SJCRH30 (cell line): ENCODE measurements around the gene PCIF1. TPM values are rescaled to one million over a fixed set of nuclear protein-coding genes. Genes with fewer than 3 reads are reported as not detected.

Source experiments
- DNase-seq, 2 experiments: peaks; one replicate each; pipeline ENCODE4 v3.0.0-alpha.2; 2015 to 2020
- H3K27ac ChIP-seq: fragments of 250-450 bp; sonication (Bioruptor Pico); 2 replicates; pipeline ENCODE4 v1.5.1; 2020; ENCODE audit warnings: mild to moderate bottlenecking, moderate library complexity
- H3K27me3 ChIP-seq: fragments of 250-450 bp; sonication (Bioruptor Pico); 2 replicates; pipeline ENCODE4 v1.5.1; 2020; ENCODE audit warnings: mild to moderate bottlenecking, moderate library complexity
- H3K36me3 ChIP-seq: fragments of 250-450 bp; sonication (Bioruptor Pico); 2 replicates; pipeline ENCODE4 v1.5.1; 2020; ENCODE audit warnings: mild to moderate bottlenecking, moderate library complexity
- H3K4me1 ChIP-seq: fragments of 250-450 bp; sonication (Bioruptor Pico); 2 replicates; pipeline ENCODE4 v1.5.1; 2020; ENCODE audit warnings: mild to moderate bottlenecking, moderate library complexity
- H3K4me3 ChIP-seq: fragments of 250-450 bp; sonication (Bioruptor Pico); 2 replicates; pipeline ENCODE4 v1.5.1; 2020; ENCODE audit warnings: mild to moderate bottlenecking, moderate library complexity
- H3K9me3 ChIP-seq: fragments of 250-450 bp; sonication (Bioruptor Pico); replicated peaks from 2 replicates; pipeline ENCODE4 v1.5.1; 2020; ENCODE audit warnings: mild to moderate bottlenecking, moderate library complexity
- total RNA-seq: library from RNA; depleted of rRNA; stranded (reverse); fragments of >200 nt; shearing (Covaris generic); gene quantifications from 2 replicates; pipeline ENCODE4 v1.2.3, GENCODE V29; 2014; rRNA removed

PCIF1 gene
- total RNA-seq: 20.6 and 21.7 TPM in 2 replicates

GRCh38 chr20:45934586-45935415 is at the start of gene PCIF1:
TSS of gene PCIF1 (plus strand) at chr20:45934683. CDS start at chr20:45939000, 4,317 bp downstream.
- Histone ChIP-seq H3K27ac (peak within 1 kb of the TSS; percentile 100), H3K36me3 (peaks cover 16% of the 10 kb centered on the region), H3K9me3 (no peaks in the 10 kb centered on the region), H3K4me1 (peaks cover 3% of the 10 kb centered on the region), H3K27me3 (no peaks in the 10 kb centered on the region), H3K4me3 (peak within 1 kb of the TSS; percentile 99)
- peak; percentile 99 to 100 for DNase-seq

- DNase-seq: no peak
- no peak overlapping the region for H3K4me3 ChIP-seq
- H3K36me3 ChIP-seq: peaks cover 17% of the 10 kb centered on the region
- no peaks in the 10 kb centered on the region for H3K27me3 ChIP-seq
- H3K9me3 ChIP-seq: no peaks in the 10 kb centered on the region
- H3K27ac ChIP-seq: no peak overlapping the region
- peaks cover 10% of the 10 kb centered on the region for H3K4me1 ChIP-seq
Measured at GRCh38 chr20:45886590-45887345, 47.7 kb upstream of the PCIF1 start.

- no peak for DNase-seq
- no peak within 1 kb of the TSS for H3K4me3 ChIP-seq
- no peaks in the 10 kb centered on the region for H3K27me3 ChIP-seq
- H3K27ac ChIP-seq: no peak within 1 kb of the TSS
- H3K9me3 ChIP-seq: no peaks in the 10 kb centered on the region
- peaks cover 13% of the 10 kb centered on the region for H3K4me1 ChIP-seq
- H3K36me3 ChIP-seq: peaks cover 17% of the 10 kb centered on the region
Measured at GRCh38 chr20:45887346-45887715, 47.2 kb upstream of the PCIF1 start, which contains the start of gene SPATA25. TSS of gene SPATA25 (minus strand) at chr20:45887622. CDS start at chr20:45887590, 32 bp downstream.

DNA sequence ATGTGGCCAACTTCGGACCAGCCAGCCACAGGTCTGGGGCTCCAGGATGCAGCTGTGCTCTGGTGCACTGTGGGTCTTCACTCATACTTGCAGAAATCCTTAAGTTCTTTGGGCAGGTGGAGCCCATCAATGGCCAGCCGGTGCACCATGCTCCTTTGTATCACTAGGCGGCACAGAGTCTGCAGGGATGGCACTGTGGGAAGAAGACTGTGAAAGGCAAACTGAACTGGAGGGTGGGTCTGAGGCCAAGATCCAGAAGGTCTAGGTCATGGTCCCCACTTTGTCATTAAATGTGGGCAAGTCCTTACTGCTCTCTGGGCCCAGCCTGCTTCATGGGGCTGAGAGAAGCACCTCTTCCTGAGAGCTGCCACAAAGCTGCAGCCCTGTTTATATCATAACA is 45.8 kb upstream of the PCIF1 start:
- Histone ChIP-seq H3K4me1 (peaks cover 24% of the 10 kb centered on the region), H3K36me3 (peaks cover 8% of the 10 kb centered on the region; the same call in 1 of the 2 replicates), H3K9me3 (no peaks in the 10 kb centered on the region), H3K27me3 (no peaks in the 10 kb centered on the region), H3K4me3 (no peak overlapping the region), H3K27ac (no peak overlapping the region)
- DNase-seq: no peak

DNA sequence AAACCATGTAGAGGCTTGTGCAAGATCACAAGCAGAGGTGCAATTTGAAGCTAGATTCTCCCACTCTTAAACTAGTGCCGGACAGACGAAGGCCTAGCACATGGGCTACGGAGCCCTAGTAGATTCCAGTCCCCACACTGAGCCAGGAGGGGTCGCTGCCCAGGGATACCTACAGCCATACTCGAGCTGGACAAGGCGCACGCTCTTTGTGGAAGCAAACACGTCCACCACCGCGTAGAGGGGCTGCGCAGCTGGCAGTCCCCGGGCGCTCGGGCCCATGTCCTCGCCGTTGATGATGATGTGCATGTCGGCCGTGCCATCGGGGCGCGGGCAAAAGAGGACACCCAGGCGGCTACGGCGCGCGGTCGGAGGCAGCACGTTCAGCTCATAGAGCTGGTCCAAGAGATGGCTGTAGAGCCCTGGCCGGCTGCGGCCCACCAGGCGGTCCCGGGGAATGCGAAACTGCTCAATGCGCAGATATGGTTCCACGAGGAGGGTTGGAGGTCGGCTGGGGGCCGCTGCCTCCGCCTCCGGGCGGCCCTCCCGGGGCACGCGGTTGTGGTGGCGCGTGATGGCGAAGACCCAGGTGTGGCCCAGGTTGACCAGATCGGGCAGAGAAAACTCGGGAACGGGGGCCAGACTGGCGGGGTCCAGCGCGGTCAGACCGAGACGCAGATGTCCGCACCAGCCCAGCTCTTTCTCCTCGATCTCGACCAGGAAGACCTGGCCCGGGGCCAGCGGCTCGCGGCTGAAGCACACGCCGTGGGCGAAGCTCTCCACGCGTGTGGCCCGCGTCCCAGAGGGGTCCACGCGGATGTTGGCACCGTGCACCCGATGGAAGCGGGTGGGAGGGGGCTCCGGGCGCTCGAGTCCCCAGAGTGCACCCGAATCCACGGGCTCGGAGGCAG is 44.2 kb upstream of the PCIF1 start:
- Histone ChIP-seq H3K4me1 (peaks cover 34% of the 10 kb centered on the region), H3K36me3 (peaks cover 10% of the 10 kb centered on the region), H3K9me3 (no peaks in the 10 kb centered on the region), H3K27ac (peak overlapping the region; percentile 84), H3K27me3 (no peaks in the 10 kb centered on the region), H3K4me3 (peak overlapping the region; percentile 89)
- peak; percentile 82 to 84 for DNase-seq

DNA sequence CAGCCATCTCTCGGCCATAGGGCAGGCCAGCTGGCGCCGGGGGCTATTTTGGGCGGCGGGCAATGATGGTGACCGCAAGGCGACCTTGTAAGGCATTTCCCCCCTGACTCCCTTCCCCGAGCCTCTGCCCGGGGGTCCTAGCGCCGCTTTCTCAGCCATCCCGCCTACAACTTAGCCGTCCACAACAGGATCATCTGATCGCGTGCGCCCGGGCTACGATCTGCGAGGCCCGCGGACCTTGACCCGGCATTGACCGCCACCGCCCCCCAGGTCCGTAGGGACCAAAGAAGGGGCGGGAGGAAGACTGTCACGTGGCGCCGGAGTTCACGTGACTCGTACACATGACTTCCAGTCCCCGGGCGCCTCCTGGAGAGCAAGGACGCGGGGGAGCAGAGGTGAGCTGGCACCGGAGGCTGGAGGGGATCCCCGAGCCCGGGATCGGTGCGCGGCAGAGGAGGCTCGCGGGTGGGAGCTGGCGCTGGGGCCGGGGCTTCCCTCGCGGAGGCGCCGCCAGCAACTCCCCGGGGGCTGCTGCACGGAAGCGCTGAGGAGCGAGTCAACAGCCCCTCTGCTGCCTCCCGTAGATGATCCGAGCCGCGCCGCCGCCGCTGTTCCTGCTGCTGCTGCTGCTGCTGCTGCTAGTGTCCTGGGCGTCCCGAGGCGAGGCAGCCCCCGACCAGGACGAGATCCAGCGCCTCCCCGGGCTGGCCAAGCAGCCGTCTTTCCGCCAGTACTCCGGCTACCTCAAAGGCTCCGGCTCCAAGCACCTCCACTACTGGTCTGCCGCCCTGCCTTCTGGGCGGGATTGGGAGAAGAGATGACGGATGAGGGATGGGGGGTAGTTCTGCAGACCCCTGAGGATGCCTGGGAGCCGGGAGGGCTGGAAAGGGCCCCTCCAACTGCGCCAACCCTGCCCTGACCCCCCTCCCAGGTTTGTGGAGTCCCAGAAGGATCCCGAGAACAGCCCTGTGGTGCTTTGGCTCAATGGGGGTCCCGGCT is 43.2 kb upstream of the PCIF1 start, which contains the start of the genes CTSA and NEURL2:
TSS of gene CTSA (plus strand) at position 351 of the 999 bp plus-strand sequence. CDS start at position 585, 234 bp downstream.
TSS of gene NEURL2 (minus strand) at position 224 of the 999 bp plus-strand sequence. CDS start at position 7, 217 bp downstream.
- no peaks in the 10 kb centered on the region for H3K27me3 ChIP-seq
- H3K36me3 ChIP-seq: peaks cover 18% of the 10 kb centered on the region
- no peaks in the 10 kb centered on the region for H3K9me3 ChIP-seq

GRCh38 chr20:45892049-45892825 is 42.2 kb upstream of the PCIF1 start:
- DNase-seq: peak in 1 of 2 experiments; percentile 22
- Histone ChIP-seq H3K9me3 (no peaks in the 10 kb centered on the region), H3K27me3 (no peaks in the 10 kb centered on the region), H3K36me3 (peaks cover 25% of the 10 kb centered on the region), H3K4me3 (peak overlapping the region; percentile 89), H3K4me1 (peaks cover 35% of the 10 kb centered on the region), H3K27ac (peak overlapping the region; percentile 84; the same call in 1 of the 2 replicates)

More for the DNA sequence above, 43.2 kb upstream of the PCIF1 start, which contains the start of the genes CTSA and NEURL2:
- H3K27ac ChIP-seq: peak within 1 kb of the TSS; percentile 84
- peak within 1 kb of the TSS; percentile 89 for H3K4me3 ChIP-seq
- H3K4me1 ChIP-seq: peaks cover 35% of the 10 kb centered on the region
- DNase-seq: peak; percentile 98 to 99

- Histone ChIP-seq H3K27me3 (no peaks in the 10 kb centered on the region), H3K4me3 (no peak overlapping the region), H3K9me3 (no peaks in the 10 kb centered on the region), H3K27ac (peak overlapping the region; percentile 80), H3K4me1 (peaks cover 35% of the 10 kb centered on the region), H3K36me3 (peaks cover 22% of the 10 kb centered on the region)
- DNase-seq: no peak
Measured at GRCh38 chr20:45892828-45893500, 41.5 kb upstream of the PCIF1 start.

DNA sequence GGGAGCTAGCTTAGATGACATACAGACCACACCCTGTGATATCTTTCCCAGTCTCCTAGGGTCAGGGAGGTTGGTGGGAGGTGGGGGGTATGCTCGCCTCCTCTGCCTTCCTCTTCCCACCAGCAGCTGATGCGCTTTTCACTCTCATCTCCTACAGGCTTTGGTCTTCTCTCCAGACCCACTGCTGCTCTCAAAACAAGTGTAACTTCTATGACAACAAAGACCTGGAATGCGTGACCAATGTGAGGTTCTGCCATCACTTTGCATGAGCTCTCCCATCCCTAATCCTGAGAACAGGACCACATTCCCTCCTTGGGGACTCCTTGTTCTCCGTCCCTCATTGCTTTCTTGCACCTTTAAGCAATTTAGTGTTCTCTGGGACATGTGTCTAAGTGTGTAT is 40.7 kb upstream of the PCIF1 start:
- DNase-seq: peak; percentile 83 to 85
- Histone ChIP-seq H3K27ac (peak overlapping the region; percentile 80), H3K4me1 (peaks cover 35% of the 10 kb centered on the region), H3K4me3 (no peak overlapping the region), H3K36me3 (peaks cover 23% of the 10 kb centered on the region), H3K9me3 (no peaks in the 10 kb centered on the region), H3K27me3 (no peaks in the 10 kb centered on the region)

DNA sequence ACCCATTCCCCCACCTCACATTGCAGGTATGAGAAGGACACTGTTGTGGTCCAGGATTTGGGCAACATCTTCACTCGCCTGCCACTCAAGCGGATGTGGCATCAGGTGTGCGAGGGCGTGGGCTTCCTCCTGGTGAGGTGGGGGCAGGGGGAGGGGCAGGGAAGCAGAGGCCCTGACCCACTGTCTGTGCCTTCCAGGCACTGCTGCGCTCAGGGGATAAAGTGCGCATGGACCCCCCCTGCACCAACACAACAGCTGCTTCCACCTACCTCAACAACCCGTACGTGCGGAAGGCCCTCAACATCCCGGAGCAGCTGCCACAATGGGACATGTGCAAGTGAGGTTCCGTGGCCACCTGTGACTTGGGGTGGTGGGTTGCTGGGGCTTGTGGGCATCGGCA is 39.7 kb upstream of the PCIF1 start:
- DNase-seq: peak; percentile 68 to 73
- no peaks in the 10 kb centered on the region for H3K9me3 ChIP-seq
- peaks cover 25% of the 10 kb centered on the region for H3K36me3 ChIP-seq
- H3K27ac ChIP-seq: peak overlapping the region; percentile 80
- H3K4me1 ChIP-seq: peaks cover 35% of the 10 kb centered on the region
- H3K4me3 ChIP-seq: no peak overlapping the region
- H3K27me3 ChIP-seq: no peaks in the 10 kb centered on the region

GRCh38 chr20:45896641-45897161 is 37.8 kb upstream of the PCIF1 start:
- peaks cover 34% of the 10 kb centered on the region for H3K4me1 ChIP-seq

DNA sequence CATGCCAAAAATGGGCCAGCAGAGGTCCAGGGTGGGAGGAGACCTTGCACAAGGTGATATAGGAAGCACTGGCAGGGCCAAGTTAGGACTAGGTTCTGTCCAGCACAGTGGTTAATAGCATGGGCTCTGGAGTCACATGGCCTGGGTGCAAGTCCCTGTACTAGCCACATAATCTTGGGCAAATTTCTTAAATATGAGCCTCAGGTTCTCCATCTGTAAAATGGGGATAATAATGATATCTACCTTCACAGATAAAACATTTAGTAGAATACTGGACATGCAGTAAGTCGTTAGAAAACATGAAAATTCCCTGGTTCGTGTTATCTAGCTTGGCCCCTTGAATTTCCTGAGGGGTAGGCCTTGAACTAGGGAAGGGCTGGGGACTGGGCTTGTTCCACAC is 37.2 kb upstream of the PCIF1 start:
- no peak for DNase-seq
- H3K27ac ChIP-seq: no peak overlapping the region
- H3K4me1 ChIP-seq: peaks cover 32% of the 10 kb centered on the region
- peaks cover 38% of the 10 kb centered on the region for H3K36me3 ChIP-seq
- no peak overlapping the region for H3K4me3 ChIP-seq
- no peaks in the 10 kb centered on the region for H3K9me3 ChIP-seq
- no peaks in the 10 kb centered on the region for H3K27me3 ChIP-seq

More at GRCh38 chr20:45896641-45897161, 37.8 kb upstream of the PCIF1 start:
- Histone ChIP-seq H3K27me3 (no peaks in the 10 kb centered on the region), H3K36me3 (peaks cover 35% of the 10 kb centered on the region), H3K9me3 (no peaks in the 10 kb centered on the region), H3K27ac (no peak overlapping the region), H3K4me3 (no peak overlapping the region)
- no peak for DNase-seq
